ENCODE measurements around the gene RASSF4. TPM values are rescaled to one million over a fixed set of nuclear protein-coding genes. Genes with fewer than 3 reads are reported as not detected.
A peak's percentile ranks its signal among the peaks of the same experiment; 100 is the strongest.

The RASSF4 gene
- total RNA-seq, 4 donors from 2014 or later: 27.6 to 41.5 (median 32.7) TPM

GRCh38 chr10:44993922-44994751, 34.5 kb downstream of the RASSF4 start:
- Histone ChIP-seq H3K4me3 (no peak overlapping the region), H3K27ac (replicated peaks in 1 of 4) (peak overlapping the region; percentile 90 to 95 (median 92)), H3K36me3 (peaks cover 4 to 47% (median 37%) of the 10 kb centered on the region in 4 donors), H3K4me1 (peaks cover 83 to 94% (median 88%) of the 10 kb centered on the region in 4 donors), H3K27me3 (no peaks in the 10 kb centered on the region), H3K9me3 (no peaks in the 10 kb centered on the region)
- intact Hi-C loops (cut with DNase I): no loop called here
- TF ChIP-seq CTCF (IDR thresholded peaks at IDR 0.05) (no peak), POLR2AphosphoS5 (IDR thresholded peaks at IDR 0.05) (peak in 1 of 2 donors; percentile 12)
- 82% methylated on average over 11 of the region's 11 CpGs for WGBS
- peak; percentile 86 for DNase-seq (ENCODE audit: extremely low spot score)

GRCh38 chr10:44994752-44995530, 35.3 kb downstream of the RASSF4 start:
- no peak overlapping the region for H3K4me3 ChIP-seq
- TF ChIP-seq CTCF (IDR thresholded peaks at IDR 0.05): no peak
- TF ChIP-seq POLR2AphosphoS5 (IDR thresholded peaks at IDR 0.05): no peak
- no peak for TF ChIP-seq POLR2A (IDR thresholded peaks at IDR 0.05; ENCODE audit: low read depth)
- no peak for TF ChIP-seq EP300 (IDR thresholded peaks at IDR 0.05)
- peaks cover 4 to 39% (median 29%) of the 10 kb centered on the region in 4 donors for H3K36me3 ChIP-seq
- peak overlapping the region; percentile 90 to 95 (median 92) for H3K27ac ChIP-seq (replicated peaks in 1 of 4)
- DNase-seq (ENCODE audit: extremely low spot score): peak; percentile 91
- 82% methylated on average over 8 of the region's 9 CpGs for WGBS
- intact Hi-C loops (cut with DNase I): no loop called here
- H3K4me1 ChIP-seq: peaks cover 89 to 98% (median 95%) of the 10 kb centered on the region in 4 donors
- H3K9me3 ChIP-seq: no peaks in the 10 kb centered on the region
- no peaks in the 10 kb centered on the region for H3K27me3 ChIP-seq

- H3K4me1 ChIP-seq: peaks cover 89 to 99% (median 93%) of the 10 kb centered on the region in 4 donors
- 37% methylated on average over 4 of the region's 4 CpGs for WGBS
- TF ChIP-seq POLR2AphosphoS5 (IDR thresholded peaks at IDR 0.05): no peak
- TF ChIP-seq CTCF (IDR thresholded peaks at IDR 0.05): no peak
- TF ChIP-seq POLR2A (IDR thresholded peaks at IDR 0.05; ENCODE audit: low read depth): no peak
- TF ChIP-seq EP300 (IDR thresholded peaks at IDR 0.05): no peak
- H3K27ac ChIP-seq (replicated peaks in 1 of 4): peak overlapping the region; percentile 90 to 95 (median 92)
- H3K9me3 ChIP-seq: no peaks in the 10 kb centered on the region
- intact Hi-C loops (cut with DNase I): no loop called here
- DNase-seq (ENCODE audit: extremely low spot score): peak; percentile 82
- peaks cover 4 to 35% (median 25%) of the 10 kb centered on the region in 4 donors for H3K36me3 ChIP-seq
- no peak overlapping the region for H3K4me3 ChIP-seq
- H3K27me3 ChIP-seq: no peaks in the 10 kb centered on the region
Observed at GRCh38 chr10:44995581-44995913, 35.9 kb downstream of the RASSF4 start.

- H3K27ac ChIP-seq (replicated peaks in 1 of 4): peak overlapping the region; percentile 90 to 95 (median 92)
- peak overlapping the region in 2 of 4 donors; percentile 0 to 2 for H3K4me3 ChIP-seq
- WGBS: 18% methylated on average over 8 of the region's 9 CpGs
- TF ChIP-seq EP300 (IDR thresholded peaks at IDR 0.05): peak; percentile 0
- TF ChIP-seq CTCF (IDR thresholded peaks at IDR 0.05): no peak
- TF ChIP-seq POLR2A (IDR thresholded peaks at IDR 0.05; ENCODE audit: low read depth): no peak
- TF ChIP-seq POLR2AphosphoS5 (IDR thresholded peaks at IDR 0.05): peak; percentile 69 to 89
- intact Hi-C loops (cut with DNase I): no loop called here
- H3K4me1 ChIP-seq: peaks cover 85 to 95% (median 89%) of the 10 kb centered on the region in 4 donors
- no peaks in the 10 kb centered on the region for H3K27me3 ChIP-seq
- H3K36me3 ChIP-seq: peaks cover 4 to 29% (median 23%) of the 10 kb centered on the region in 4 donors
- DNase-seq (ENCODE audit: extremely low spot score): peak; percentile 92
- H3K9me3 ChIP-seq: no peaks in the 10 kb centered on the region
Observed at GRCh38 chr10:44995914-44996669, 36.5 kb downstream of the RASSF4 start.
